DMS53 treated with DMSO at 0.1 percent for 48 hours (cell line): ENCODE results near the gene MLN.

Experiments
- DNase-seq: peaks from one replicate; lab custom pipeline; 2025; ENCODE audit not compliant: unreplicated experiment; lab: John Stamatoyannopoulos, UW

The MLN gene, protein sequence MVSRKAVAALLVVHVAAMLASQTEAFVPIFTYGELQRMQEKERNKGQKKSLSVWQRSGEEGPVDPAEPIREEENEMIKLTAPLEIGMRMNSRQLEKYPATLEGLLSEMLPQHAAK

DNA sequence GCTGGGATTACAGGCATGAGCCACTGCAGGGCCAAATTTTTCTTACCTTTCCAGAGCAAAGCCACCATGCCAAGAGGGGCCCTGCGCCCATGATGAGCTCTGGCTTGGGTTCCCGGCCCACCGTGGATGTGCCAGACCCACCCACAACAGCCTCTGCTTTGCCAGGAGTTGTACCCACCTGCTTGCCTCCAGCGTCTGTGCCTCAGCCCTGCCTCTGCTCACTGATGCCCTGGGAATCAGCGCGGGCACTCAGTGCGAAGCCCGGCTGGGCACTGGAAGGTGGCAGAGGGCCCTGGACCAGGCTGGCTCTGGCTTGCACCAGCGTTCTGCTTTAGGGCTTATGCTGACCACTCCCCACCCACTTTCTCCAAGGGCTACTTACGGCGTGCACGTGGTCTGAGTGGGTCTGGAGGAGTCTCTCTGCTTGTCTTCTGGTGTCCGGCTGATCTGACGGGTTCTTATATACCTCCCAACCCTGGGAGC is at the start of gene MLN:
Gene MLN, minus strand, starts transcription at position 433 of the 483 bp plus-strand sequence. CDS start 2,840 bp downstream, outside the sequence.
- no peak for DNase-seq

DNA sequence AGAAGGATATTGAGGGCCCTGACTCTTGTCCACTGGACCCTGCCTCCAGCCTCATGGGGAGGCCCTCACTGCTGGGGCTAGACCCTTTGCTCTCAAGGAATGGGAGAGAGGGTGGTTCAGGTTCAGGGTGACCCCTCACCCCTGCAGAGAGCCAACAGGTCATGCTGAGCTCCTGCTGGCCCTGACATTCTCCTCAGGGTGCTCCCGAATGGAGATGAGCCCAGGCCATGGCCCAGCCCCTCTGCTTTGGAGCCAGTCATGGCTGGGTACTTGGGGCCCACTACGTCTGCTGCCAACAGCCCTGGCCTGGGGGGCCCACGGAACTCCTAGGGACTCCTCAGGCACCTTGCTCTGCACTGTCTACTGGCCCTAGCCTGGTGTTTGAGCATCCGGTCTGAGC is 49.2 kb upstream of the MLN start:
- no peak for DNase-seq

DNA sequence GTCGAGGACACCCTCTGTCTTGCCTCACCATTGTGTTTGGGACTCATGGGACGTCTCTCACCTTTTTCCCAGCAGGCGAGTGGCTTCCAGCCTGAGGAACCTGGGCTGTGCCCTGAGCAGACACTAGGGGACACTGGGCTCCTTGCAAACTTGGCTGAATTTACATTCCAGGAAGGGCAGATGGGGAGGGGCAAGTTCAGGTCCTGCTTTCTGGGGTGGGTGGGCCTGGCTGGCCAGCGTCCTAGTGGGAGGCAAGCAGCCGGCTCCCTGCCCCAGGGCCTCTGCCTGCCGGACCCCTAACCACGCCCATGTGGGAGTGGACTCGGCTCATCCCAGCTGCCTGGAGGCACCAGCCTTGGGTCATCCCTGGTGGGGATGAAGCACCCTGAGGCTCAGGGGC is 48.2 kb upstream of the MLN start:
- no peak for DNase-seq

DNA sequence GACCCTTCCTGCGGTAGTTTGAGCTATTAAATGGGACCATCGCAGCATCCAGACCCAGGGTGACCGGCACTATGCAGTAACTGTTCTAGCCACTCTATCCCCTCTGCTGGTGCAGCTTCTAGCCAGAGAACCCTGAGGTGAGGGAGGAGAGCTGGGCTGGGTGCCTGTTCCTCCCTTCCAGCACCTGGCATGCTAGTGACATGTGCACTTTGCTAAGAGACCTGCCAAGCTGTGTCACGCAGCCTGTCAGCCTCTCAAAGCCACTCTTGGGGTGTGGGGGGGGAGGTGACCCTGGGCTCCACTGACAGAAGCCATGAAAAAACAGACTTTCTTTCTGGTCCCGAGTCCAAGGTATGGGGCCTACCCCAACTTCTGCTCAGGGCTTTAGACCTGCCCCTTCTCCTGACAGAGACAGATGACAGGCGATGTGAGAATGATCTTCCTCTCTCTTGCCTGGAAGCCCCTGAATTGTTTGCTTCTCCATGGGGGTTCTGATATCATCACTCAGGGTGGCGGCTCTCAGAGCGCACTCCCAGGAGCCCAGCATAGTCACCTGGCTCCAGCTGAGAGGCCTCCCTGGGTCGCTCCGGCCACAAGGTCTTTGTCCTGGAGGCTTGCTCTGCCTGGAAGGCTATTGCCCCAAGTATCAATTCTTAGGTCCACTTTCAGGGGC is 47.2 kb upstream of the MLN start:
- DNase-seq: no peak

DNA sequence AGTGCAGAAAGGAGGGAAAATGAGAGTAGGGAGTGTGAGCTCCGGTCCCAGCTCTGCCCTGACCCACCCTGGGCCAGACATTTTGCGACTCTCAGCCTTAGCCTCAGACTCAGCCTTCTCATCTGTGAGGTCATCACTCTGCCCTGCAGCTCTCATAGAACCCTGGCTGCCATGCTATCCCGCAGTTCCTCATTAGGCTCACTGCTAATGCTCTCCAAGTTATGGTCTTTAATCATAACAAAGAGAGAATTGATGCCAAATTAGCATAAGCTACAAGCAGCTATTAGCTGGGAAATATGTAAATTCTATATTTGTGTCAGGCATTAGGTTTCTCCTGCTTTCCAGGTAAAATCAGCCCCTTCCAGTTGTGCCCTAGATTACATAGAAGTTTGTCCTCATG is 46.5 kb upstream of the MLN start:
- DNase-seq: no peak

DNA sequence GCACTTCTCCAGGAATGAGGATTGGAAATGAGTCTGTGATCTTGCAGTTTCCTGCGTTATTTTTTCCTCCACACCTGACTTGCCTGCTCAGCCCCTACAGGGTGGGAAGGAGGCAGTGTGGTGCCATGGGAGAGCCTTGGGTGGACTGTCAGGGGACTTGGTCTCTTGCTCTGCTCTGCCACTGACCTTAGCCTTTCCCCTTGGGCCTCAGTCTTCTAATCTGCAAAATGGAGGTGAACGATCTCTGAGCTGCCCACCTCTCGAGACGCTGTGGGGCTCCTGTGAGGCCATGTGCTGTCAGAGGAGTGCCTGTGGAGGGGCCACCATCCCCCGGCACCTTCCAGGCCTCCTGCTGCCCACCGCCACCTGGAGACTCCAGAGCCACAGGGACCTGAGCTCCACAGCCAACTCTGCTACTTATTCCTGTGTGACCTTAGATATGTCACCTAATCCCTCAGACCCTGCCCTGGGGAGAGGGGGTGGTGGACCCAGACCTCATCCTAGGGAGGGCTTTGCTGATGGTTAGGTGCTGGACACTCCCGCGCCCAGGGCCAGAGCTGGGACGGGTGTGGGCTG is 45.8 kb upstream of the MLN start:
- DNase-seq: no peak

DNA sequence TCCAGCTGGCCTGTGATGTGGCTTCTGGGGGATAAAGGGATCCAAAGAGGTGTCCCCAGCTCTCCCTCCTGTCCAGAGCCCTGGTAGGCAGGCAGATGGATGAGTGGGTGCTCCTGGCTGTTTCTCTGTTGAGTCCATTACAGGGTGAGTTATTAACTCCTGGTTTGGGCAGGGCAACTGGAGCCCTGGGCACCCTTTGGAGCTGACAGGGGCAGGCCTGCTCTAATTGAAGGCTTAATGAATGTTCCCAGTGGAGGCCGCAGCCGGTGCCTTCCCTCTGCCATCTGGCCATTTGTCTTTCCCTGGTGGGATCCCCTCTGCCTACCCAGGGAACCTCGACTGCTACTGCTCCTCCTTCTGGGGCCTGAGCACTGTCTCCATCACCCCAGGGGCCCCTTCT is 44.7 kb upstream of the MLN start:
- no peak for DNase-seq

DNA sequence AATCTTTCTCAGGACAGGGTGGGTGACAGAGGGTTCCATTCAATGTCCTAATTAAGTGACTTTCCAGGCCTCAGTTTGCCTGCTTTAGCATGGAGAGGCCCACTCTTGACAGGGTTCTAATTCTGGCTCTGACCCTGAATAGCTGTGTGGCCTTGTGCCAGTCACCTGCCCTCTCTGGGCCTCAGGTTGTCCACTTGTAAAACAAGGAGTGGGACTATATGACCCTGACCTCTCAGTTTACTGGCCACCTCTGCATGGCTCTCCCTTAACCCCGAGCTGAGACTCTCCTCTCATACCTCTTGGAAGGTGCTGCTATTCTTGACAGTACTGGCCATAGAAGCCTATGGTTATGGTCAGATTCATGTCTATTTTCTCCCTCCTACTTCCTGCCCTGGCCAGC is 44.1 kb upstream of the MLN start:
- DNase-seq: no peak

DNA sequence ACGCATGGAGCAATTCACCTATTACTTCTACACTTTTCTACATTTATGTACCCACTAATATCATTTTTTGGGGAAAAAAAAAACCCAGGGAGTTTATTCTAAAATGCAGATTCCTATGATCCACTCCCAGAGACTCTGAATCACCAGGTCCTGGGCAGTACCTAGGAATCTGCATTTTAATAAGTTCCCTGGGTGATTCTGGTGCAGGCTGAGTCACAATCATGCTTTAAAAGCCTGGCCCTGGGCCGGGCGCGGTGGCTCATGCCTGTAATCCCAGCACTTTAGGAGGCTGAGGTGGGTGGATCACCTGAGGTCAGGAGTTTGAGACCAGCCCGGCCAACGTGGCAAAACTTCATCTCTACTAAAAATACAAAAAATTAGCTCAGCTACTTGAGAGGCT is 43.3 kb upstream of the MLN start:
- DNase-seq: no peak

DNA sequence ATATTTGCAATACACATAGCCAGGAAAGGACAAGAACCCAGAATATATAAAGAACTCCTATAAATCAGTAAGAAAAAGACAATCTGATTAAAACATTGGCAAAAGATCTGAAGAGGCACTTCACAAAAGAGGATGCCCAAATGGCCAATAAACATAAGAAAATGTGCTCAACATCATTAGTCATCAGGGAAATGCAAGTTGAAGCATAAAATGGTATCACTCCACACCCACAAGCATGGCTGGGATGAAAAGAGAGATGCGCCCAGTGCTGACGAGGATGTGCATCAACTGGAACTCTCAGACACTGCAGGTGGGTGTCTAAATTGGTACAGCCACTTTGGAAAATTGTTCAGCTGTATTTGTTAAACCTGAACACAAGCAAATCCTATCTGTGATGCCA is 42.4 kb upstream of the MLN start:
- DNase-seq: no peak

DNA sequence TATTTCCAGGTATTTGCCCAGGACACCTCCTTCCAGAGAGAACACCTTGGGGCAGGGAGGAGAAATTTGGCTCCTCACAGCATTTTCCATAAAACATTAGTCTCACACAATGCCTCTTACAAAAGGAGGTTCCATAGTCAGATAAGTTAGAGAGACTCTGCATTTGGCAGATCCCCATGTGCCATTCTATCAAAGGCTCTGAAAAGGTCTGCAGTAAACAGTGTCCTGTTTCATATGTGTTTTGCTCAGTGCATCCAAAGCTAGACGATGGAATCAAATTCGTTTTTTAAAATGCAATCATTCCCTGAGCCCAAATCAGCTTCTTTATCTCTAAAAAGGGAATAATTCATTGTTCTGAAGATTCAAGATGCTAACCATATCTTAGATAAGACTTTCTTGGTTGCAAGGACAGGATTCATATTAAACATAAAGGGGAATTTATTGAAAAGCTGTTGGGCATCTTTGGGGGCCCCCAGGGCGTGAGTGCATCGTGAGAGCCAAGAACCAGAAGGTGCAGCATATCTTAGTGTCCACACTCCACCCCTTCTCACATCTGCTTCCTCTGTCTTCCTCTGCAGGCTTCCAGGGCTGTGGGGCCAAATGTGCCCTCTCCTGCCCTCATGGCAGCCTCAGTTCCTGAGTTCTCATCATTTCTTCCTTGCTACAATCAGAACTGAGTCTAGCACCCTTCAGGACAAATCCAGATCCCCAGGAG is 41.4 kb upstream of the MLN start:
- DNase-seq: no peak

DNA sequence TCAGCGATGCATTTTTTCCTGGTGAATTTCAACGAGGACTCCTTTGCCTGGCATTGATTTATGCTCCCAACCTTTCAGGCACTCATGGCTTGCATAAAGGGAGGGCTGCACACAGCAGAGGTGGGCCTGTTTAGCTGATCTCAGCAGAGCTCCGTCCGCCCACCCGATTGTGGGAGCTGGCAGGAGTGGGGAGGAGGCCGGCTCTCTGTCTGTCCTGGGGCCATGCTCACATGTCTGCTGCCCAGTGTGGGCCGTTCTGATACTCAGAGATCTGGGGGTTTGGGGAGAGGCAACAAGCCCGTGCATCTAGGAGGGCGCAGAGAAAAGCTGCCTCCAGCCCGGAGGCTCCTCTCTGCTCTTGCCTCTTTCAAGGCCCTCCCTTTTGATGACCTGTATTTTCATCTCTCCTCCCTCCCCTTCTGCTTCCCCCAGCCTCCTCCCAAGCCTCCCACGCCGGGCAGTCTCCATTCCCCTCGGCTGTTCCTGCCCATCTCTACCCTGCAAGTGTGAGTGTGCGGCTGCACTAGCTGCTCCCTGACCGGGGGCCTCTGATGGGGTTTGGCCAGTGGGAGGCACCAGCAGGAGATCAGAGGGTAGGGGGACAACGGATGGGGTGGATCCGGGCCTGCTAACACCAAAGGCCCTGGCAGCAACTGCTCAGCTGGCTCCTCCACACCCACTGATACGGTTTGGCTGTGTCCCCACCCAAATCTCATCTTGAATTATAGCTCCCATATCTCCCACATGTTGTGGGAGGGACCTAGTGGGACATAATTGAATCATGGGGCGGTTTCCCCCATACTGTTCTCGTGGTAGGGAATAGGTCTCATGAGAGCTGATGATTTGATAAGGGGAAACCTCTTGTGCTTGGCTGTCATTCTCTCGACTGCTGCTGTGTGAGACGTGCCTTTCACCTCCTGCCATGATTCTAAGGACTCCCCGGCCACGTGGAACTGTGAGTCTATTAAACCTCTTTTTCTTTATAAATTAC is 39.6 kb upstream of the MLN start:
- no peak for DNase-seq

DNA sequence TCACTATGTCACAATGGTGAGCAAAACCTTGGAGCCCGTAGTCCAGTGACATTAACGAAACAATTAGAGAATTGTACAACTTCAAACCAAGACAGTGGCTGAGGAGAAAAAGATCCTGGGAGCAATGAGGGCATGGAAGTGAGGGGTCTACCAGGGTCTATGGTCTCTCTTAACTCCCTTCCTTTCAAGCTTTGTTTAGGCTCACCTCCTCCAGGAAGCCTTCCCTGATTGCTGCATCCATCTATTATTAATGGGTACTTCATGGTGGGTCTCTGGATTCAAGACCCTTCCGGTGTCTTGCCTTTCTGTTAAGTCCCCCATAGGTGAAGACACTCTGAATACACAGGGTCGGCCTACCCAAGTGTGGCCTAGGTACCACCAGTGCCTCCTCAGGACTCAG is 38.1 kb upstream of the MLN start:
- no peak for DNase-seq

DNA sequence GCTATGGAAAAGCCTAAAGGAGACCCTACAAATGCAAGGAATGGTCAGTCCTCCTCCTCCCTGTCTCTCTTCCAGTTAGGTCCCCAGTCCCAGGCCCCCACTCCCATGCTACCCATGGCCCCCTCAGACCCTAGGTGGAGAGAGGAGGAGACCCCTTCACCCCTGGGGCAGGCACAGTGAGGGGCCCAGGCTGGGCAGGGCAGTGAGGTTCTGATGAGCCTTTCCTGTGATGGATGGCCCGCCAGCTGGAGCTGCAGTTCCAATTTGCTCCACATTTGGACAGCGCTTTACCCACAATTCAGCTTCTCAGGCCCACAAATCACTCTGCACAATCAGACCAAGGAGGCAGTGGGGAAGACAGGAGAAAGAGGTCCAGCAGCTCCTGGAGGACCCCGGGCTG is 37.3 kb upstream of the MLN start:
- DNase-seq: no peak

DNA sequence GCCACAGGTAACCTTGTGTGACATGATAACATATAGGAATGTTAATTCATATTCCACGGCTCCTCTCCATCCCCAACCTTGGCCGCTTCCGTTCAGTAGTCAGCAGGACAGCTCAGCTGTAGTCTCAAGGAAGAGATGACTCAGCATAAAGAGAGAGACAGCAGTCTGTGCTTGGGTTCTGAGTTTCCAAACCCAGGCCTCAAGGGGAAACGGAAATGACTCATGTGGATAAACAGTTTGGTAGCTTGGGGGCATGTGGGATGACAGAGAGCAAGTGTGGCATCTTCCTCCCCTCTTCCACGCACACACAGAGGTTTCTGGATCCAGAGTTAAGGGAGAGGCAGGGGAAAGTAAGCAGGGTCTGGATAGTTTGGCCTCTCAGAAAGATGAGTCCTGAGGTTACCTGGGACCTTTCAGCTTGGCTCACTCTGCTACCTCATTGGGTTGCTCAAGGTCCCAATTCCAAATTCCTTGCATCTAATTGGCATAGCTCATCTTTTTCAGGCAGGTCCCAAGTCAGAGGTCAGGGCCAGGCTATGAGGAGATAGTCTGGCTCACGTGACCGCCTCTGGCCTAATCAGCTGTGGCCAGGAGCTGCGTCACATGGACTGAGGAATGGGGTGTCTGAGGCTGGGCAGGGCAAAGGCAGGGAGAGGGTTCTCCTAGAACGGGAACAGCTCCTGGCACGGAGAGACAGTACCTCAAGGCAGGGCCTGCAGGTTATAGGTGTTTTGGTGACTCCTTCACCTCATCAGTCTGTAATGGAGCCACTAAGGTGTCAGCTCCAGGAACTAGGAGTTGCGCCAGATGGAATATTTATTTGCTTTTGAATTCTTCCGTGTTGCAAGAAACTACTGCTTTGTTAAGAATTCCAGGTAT is 36.5 kb upstream of the MLN start:
- DNase-seq: peak; percentile 94

DNA sequence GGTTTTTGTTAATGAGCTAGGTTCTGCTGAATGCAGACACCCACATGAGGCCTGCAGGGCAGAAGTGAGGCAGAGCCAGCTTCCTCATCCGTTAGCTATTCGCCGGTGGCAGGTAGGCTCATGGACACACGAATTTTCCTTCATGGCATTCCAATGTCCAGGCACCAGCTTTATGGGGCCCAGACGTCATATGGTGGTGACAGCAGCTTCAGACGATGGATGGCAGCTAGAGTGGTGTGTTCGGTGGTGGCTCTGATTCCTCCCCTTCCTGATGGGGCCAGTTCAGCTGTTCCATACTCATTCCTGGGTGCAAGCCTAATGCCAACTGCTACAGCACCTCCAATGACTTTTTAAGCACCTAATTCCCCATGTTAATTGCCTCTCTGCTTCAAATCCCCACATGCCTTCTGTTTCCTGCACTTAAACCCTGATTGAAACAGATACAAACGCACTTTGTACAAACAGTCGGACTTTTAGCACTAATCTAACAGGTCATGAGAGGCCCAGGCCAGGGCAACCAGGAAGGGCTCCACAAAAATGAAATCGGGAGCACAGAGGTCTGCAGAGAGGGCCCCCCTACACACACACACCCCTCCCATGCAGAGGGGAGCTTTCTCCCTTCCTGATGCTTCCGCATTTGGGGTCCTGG is 35.7 kb upstream of the MLN start:
- DNase-seq: no peak

DNA sequence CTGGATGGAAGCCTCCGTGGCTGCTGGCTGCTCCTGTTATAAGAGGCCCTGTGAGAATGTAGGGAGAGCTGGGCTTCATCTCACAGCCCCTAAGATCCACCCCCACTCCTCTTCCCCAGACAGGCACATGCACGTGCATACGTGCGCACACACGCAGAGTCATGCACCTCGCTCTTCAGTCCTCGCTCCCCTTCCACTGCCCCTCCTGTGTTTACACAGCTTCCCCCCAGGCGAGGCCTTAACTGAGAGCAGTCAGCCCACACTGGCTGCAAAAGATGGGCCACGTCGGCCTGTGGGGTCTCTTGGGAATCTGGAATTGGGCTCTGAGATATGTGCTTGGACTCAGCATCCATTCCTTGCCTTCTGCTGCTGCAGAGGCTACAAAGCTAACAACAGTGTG is 35.2 kb upstream of the MLN start:
- no peak for DNase-seq

DNA sequence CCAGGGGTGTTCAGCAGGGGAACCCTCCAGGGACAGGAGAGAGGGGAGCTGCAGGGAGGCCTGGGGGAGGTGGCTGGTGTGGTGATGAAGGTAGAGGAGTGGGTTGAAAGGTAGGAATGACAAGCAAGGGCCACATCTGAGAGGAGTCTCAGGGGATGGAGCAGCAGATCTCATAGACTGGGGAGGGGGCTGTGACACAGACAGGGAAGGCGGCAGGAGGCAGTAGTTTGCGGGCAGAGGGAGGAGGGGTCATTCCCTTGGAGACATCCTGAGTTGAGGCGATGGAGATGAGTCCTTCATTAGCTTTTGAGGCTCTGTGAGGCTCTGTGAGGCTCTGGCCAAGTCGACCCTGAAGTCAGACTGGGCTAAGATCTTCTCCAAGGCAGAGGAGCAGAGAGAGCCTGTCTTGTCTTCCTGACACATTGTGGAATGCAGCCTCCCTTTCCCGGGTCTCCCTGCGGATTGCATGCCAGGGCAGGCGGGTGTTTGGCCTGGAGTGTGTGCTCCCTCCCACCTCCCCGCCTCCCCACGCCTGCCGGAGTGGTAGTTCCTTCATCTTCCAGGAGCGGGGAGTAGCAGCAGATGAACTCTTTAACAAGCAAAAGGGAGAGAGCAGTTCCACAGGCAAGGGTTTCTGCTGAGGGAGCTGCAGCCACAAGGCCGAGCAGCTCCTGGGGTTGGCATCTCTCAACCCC is 34.3 kb upstream of the MLN start:
- DNase-seq: no peak
